PC-9 (cell line): ENCODE measurements around the gene MED26. TPM values are rescaled to one million over a fixed set of nuclear protein-coding genes. Genes with fewer than 3 reads are reported as not detected.

Source experiments
- BruUV-seq: library from RNA; stranded (reverse); fragments of 400-500 nt; replicated peaks from 2 replicates; lab custom pipeline; 2021; lab: Mats Ljungman, UMichigan
- CTCF ChIA-PET: fragments of 300-600 bp; sonication (Branson Sonifier 250); formaldehyde crosslinking; loops from one replicate; lab custom pipeline; 2022; ENCODE audit warnings: antibody characterized with exemption; lab: Charles Lee
- POLR2A ChIA-PET: fragments of 300-600 bp; sonication (Branson Sonifier 250); formaldehyde crosslinking; loops from one replicate; lab custom pipeline; 2022; ENCODE audit warnings: antibody characterized with exemption; ENCODE audit not compliant: unreplicated experiment; lab: Charles Lee
- DNase-seq, 2 experiments: peaks; one replicate each; pipeline versions ENCODE4 v3.0.0 to v3.0.0-alpha.2; 2015 to 2022; ENCODE audit warnings: mixed read lengths in 1 of 2
- H2AFZ ChIP-seq: fragments of 200-600 bp; sonication (generic); 2 replicates; pipeline ENCODE4 v1.8.1; 2017; ENCODE audit warnings: antibody characterized with exemption
- H3F3A ChIP-seq: fragments of 200-600 bp; sonication (generic); 2 replicates; pipeline ENCODE4 v1.8.1; 2017; ENCODE audit warnings: antibody characterized with exemption, mild to moderate bottlenecking, low read depth; ENCODE audit not compliant: insufficient read depth
- H3K27ac ChIP-seq: fragments of 200-600 bp; sonication (generic); 2 replicates; pipeline ENCODE4 v1.6.1; 2016; ENCODE audit warnings: mixed run types
- H3K27me3 ChIP-seq: fragments of 200-600 bp; sonication (generic); 2 replicates; pipeline ENCODE4 v1.6.1; 2016; ENCODE audit warnings: low read depth, mixed run types; ENCODE audit not compliant: insufficient read depth
- H3K36me3 ChIP-seq: fragments of 200-600 bp; sonication (generic); 2 replicates; pipeline ENCODE4 v1.6.1; 2016; ENCODE audit warnings: low read depth, mixed run types
- H3K4me1 ChIP-seq: fragments of 200-600 bp; sonication (generic); replicated peaks from 2 replicates; pipeline ENCODE4 v1.6.1; 2016; ENCODE audit warnings: mixed run types; ENCODE audit not compliant: insufficient read depth
- H3K4me2 ChIP-seq: fragments of 200-600 bp; sonication (generic); 2 replicates; pipeline ENCODE4 v1.6.1; 2017; ENCODE audit warnings: mixed run types
- H3K4me3 ChIP-seq: fragments of 200-600 bp; sonication (generic); 2 replicates; pipeline ENCODE4 v1.6.1; 2016; ENCODE audit warnings: mixed run types
- H3K79me2 ChIP-seq: fragments of 200-600 bp; sonication (generic); 2 replicates; pipeline ENCODE4 v1.6.1; 2017; ENCODE audit warnings: low read depth, mixed run types
- H3K9me2 ChIP-seq: fragments of 200-600 bp; sonication (generic); 2 replicates; pipeline ENCODE4 v1.8.1; 2017; ENCODE audit warnings: mild to moderate bottlenecking; ENCODE audit not compliant: insufficient read depth
- H3K9me3 ChIP-seq: fragments of 200-600 bp; sonication (generic); 2 replicates; pipeline ENCODE4 v1.8.1; 2016; ENCODE audit warnings: low read depth; ENCODE audit not compliant: insufficient read depth
- H4K20me1 ChIP-seq: fragments of 200-600 bp; sonication (generic); 2 replicates; pipeline ENCODE4 v1.8.1; 2017; ENCODE audit not compliant: insufficient read depth
- EZH2 ChIP-seq: fragments of 200-600 bp; sonication (generic); IDR thresholded peaks from 2 replicates; pipeline ENCODE4 v1.8.0; 2017; ENCODE audit warnings: antibody characterized with exemption, low read depth
- intact Hi-C: fragments of 100-400 bp; cut with micrococcal nuclease; formaldehyde crosslinking; loops from one replicate; pipeline ENCODE4 v1.10.0; 2022; ENCODE audit not compliant: unreplicated experiment
- total RNA-seq: library from RNA; stranded (reverse); gene quantifications from 2 replicates; pipeline ENCODE4 v1.2.3, GENCODE V29; 2021
- TF ChIP-seq, protein P1 (sequence below): fragments of 200-600 bp; sonication (generic); conservative IDR thresholded peaks from 2 replicates; pipeline ENCODE4 v1.6.1; 2017; ENCODE audit warnings: mixed run types, antibody characterized with exemption, mild to moderate bottlenecking, moderate library complexity

MED26 gene
- total RNA-seq, 1 experiment from 2014 or later: 11.9 TPM

DNA sequence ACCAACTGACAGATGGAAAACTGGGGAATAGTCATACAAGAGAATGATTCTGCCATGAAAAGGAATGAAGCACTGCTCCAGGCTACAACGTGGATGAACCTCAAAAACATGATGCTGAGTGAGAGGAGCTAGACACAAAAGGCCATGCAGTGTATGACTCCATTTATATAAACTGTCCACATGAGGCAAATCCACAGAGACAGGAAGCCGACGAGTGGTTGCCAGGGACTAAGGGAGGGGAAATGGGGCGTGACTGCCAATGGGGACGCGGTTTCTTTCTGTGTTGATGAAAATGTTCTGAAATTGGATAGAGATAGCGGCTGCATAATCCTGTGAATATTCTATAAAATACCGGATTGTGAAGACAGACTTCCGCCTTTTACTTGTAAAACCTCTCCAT, 21.7 kb upstream of the MED26 start:
- no peak for DNase-seq

DNA sequence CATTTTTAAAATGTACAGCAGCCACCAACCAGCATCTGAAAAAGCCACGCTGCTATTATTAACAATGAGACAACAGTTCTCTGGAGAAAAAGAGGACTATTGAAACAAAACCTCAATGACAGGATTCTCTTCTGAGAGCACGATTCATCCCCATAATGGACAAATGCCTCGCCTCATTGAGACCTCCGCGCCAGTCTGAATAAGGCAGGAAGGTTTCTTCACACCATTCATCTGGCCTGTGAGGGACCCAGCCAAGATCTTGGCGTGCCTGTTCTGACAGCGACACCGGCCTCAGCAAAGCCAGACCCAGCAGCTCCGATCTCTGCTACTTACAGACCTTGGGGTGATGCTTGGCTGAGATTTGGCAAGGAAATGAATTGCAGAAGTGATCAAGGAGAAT, 17.1 kb upstream of the MED26 start:
- Histone ChIP-seq H3K36me3 (peaks cover 42% of the 10 kb centered on the region), H3K4me1 (no peaks in the 10 kb centered on the region), H3K27ac (no peak overlapping the region), H3K79me2 (peaks cover 13% of the 10 kb centered on the region; the same call in 1 of the 2 replicates), H3K4me3 (no peak overlapping the region), H3F3A (peaks cover 13% of the 10 kb centered on the region; the same call in 1 of the 2 replicates), H3K9me3 (no peaks in the 10 kb centered on the region), H2AFZ (no peak overlapping the region), H3K9me2 (no peaks in the 10 kb centered on the region), H3K27me3 (no peaks in the 10 kb centered on the region), H3K4me2 (no peak overlapping the region), H4K20me1 (peaks cover 50% of the 10 kb centered on the region)
- intact Hi-C loops: no loop called here
- no TSS peak for BruUV-seq
- TF ChIP-seq, protein P1, sequence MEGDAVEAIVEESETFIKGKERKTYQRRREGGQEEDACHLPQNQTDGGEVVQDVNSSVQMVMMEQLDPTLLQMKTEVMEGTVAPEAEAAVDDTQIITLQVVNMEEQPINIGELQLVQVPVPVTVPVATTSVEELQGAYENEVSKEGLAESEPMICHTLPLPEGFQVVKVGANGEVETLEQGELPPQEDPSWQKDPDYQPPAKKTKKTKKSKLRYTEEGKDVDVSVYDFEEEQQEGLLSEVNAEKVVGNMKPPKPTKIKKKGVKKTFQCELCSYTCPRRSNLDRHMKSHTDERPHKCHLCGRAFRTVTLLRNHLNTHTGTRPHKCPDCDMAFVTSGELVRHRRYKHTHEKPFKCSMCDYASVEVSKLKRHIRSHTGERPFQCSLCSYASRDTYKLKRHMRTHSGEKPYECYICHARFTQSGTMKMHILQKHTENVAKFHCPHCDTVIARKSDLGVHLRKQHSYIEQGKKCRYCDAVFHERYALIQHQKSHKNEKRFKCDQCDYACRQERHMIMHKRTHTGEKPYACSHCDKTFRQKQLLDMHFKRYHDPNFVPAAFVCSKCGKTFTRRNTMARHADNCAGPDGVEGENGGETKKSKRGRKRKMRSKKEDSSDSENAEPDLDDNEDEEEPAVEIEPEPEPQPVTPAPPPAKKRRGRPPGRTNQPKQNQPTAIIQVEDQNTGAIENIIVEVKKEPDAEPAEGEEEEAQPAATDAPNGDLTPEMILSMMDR: no peak
- TF ChIP-seq EZH2: no peak
- ChIA-PET POLR2A (no interaction called here), CTCF (interaction anchor here (0.7 kb wide), 1 partner anchor 131 kb away, joined by 8 read pairs; no protein-coding TSS in a partner anchor)
- DNase-seq: no peak

More for the DNA sequence above, 21.7 kb upstream of the MED26 start:
- Histone ChIP-seq H3F3A (peaks cover 17% of the 10 kb centered on the region; the same call in 1 of the 2 replicates), H3K9me2 (no peaks in the 10 kb centered on the region), H3K79me2 (peaks cover 10% of the 10 kb centered on the region; the same call in 1 of the 2 replicates), H3K4me2 (no peak overlapping the region), H3K36me3 (peaks cover 57% of the 10 kb centered on the region), H2AFZ (no peak overlapping the region), H3K9me3 (no peaks in the 10 kb centered on the region), H3K4me3 (no peak overlapping the region), H3K27ac (no peak overlapping the region), H3K27me3 (no peaks in the 10 kb centered on the region), H3K4me1 (no peaks in the 10 kb centered on the region), H4K20me1 (peaks cover 64% of the 10 kb centered on the region)
- ChIA-PET POLR2A (no interaction called here), CTCF (no interaction called here)
- no peak for TF ChIP-seq EZH2
- TF ChIP-seq, protein P1: no peak
- intact Hi-C loops: no loop called here
- no TSS peak for BruUV-seq

DNA sequence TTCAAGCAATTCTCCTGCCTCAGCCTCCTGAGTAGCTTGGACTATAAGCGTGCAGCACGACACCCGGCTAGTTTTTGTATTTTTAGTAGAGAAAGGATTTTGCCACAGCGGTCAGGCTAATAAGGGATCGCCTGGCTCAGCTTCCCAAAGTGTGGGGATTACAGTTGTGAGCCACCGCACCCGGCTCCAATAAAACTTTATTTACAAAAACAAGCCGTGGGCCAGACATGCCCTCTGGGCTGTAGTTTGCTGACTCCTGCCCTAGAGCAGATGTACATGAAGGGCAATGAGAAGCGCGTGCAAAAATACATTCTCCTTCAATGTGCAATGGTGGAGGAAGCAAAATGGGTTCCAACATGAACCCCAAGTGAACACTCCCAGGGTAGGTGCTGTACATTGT, 13.7 kb upstream of the MED26 start:
- DNase-seq: no peak
- TF ChIP-seq, protein P1: no peak
- TF ChIP-seq EZH2: no peak
- peaks cover 27% of the 10 kb centered on the region for H3K79me2 ChIP-seq
- H3K27ac ChIP-seq: no peak overlapping the region
- CTCF ChIA-PET: no interaction called here
- intact Hi-C loops: no loop called here
- H3K4me1 ChIP-seq: no peaks in the 10 kb centered on the region
- no peak overlapping the region for H3K4me3 ChIP-seq
- H3K9me3 ChIP-seq: no peaks in the 10 kb centered on the region
- POLR2A ChIA-PET: no interaction called here
- H3F3A ChIP-seq: peaks cover 9% of the 10 kb centered on the region; the same call in 1 of the 2 replicates
- peaks cover 49% of the 10 kb centered on the region for H3K36me3 ChIP-seq
- peaks cover 51% of the 10 kb centered on the region for H4K20me1 ChIP-seq
- H3K27me3 ChIP-seq: no peaks in the 10 kb centered on the region
- no TSS peak for BruUV-seq
- no peak overlapping the region for H3K4me2 ChIP-seq
- no peak overlapping the region for H2AFZ ChIP-seq
- H3K9me2 ChIP-seq: no peaks in the 10 kb centered on the region
